ENCODE data around the gene PEX11G. TPM values are rescaled to one million over a fixed set of nuclear protein-coding genes. Genes with fewer than 3 reads are reported as not detected.
"Not testable (repeated sequence)": the region's sequence is repeated elsewhere in the genome, so short reads cannot be mapped to it uniquely, and the experiment has no call there.

Gene PEX11G
- total and polyA plus RNA-seq, 2 experiments from 2014 or later = 2.2 TPM

- DNase-seq (ENCODE audit: low spot score) = no peak
- H3K27ac Mint-ChIP-seq = no peak overlapping the region; the same call in 1 of the 2 replicates
- peaks cover 6% of the 10 kb centered on the region; the same call in 1 of the 2 replicates for H4K20me1 ChIP-seq (replicated peaks; ENCODE audit: insufficient read depth)
Observed at GRCh38 chr19:7434391-7434790, 54.4 kb downstream of the PEX11G start.

GRCh38 chr19:7433456-7433855 is 55.4 kb downstream of the PEX11G start:
- not testable (repeated sequence) for DNase-seq (ENCODE audit: low spot score); H3K4me3 Mint-ChIP-seq; H3K9me2 ChIP-seq (ENCODE audit: insufficient read depth); H3K27me3 Mint-ChIP-seq (ENCODE audit: insufficient read depth, low read depth, poor library complexity); H3F3A ChIP-seq (replicated peaks; ENCODE audit: low read depth); H3K4me3 ChIP-seq; H3K4me1 Mint-ChIP-seq; ATAC-seq; H3K9me3 Mint-ChIP-seq; H3K27ac Mint-ChIP-seq; H3K27ac ChIP-seq (ENCODE audit: low read depth); H3K36me3 ChIP-seq (ENCODE audit: insufficient read depth); H3K27me3 ChIP-seq (ENCODE audit: insufficient read depth); H4K20me1 ChIP-seq (replicated peaks; ENCODE audit: insufficient read depth); H3K4me1 ChIP-seq (ENCODE audit: insufficient read depth); H3K4me2 ChIP-seq; H2AFZ ChIP-seq; H3K36me3 Mint-ChIP-seq (ENCODE audit: low read depth); H3K79me2 ChIP-seq (replicated peaks; ENCODE audit: insufficient read depth)

More at GRCh38 chr19:7434391-7434790, 54.4 kb downstream of the PEX11G start:
- Histone ChIP-seq H3K36me3 (ENCODE audit: insufficient read depth) (no peaks in the 10 kb centered on the region), H3K79me2 (replicated peaks; ENCODE audit: insufficient read depth) (0 out of 2 replicates have a peak, but pooled peaks cover 7% of the 10 kb centered on the region), H3K4me3 (no peak overlapping the region), H3F3A (replicated peaks; ENCODE audit: low read depth) (no peaks in the 10 kb centered on the region), H2AFZ (no peak overlapping the region), H3K27me3 (ENCODE audit: insufficient read depth) (no peaks in the 10 kb centered on the region), H3K9me2 (ENCODE audit: insufficient read depth) (no peaks in the 10 kb centered on the region), H3K4me1 (ENCODE audit: insufficient read depth) (no peaks in the 10 kb centered on the region), H3K27ac (ENCODE audit: low read depth) (no peak overlapping the region), H3K4me2 (no peak overlapping the region)
- H3K27me3 Mint-ChIP-seq (ENCODE audit: insufficient read depth, low read depth, poor library complexity) = peaks cover 6% of the 10 kb centered on the region
- no peak overlapping the region for H3K4me3 Mint-ChIP-seq
- no peaks in the 10 kb centered on the region for H3K36me3 Mint-ChIP-seq (ENCODE audit: low read depth)
- TF ChIP-seq EZH2 (IDR thresholded peaks at IDR 0.05; ENCODE audit: low read depth, unreplicated experiment) (no peak), JUNB (IDR thresholded peaks at IDR 0.05; ENCODE audit: unreplicated experiment) (no peak), NANOG (IDR thresholded peaks at IDR 0.05; ENCODE audit: borderline replicate concordance) (no peak), ZNF462 (CRISPR knock-in tag; IDR thresholded peaks at IDR 0.05) (no peak), ETS1 (IDR thresholded peaks at IDR 0.05) (no peak), EZH2phosphoT487 (IDR thresholded peaks at IDR 0.05; ENCODE audit: unreplicated experiment) (no peak), CREB1 (CRISPR knock-in tag; IDR thresholded peaks at IDR 0.05; ENCODE audit: low read depth) (no peak)
- no peaks in the 10 kb centered on the region for H3K9me3 Mint-ChIP-seq
- H3K4me1 Mint-ChIP-seq = no peaks in the 10 kb centered on the region
- ATAC-seq = no peak

Data from GM23338 (cell line).